Measurements from ENCODE around the gene SV2C. TPM values are rescaled to one million over a fixed set of nuclear protein-coding genes. Genes with fewer than 3 reads are reported as not detected.

Gene SV2C
- total RNA-seq, 1 donor from 2014 or later, result 0.48 TPM

- TF ChIP-seq CTCF (IDR thresholded peaks at IDR 0.05; ENCODE audit: unreplicated experiment), result no peak
- Mint-ChIP-seq H3K27ac (no peak overlapping the region), H3K9me3 (ENCODE audit: low read depth) (no peaks in the 10 kb centered on the region)
Observed at GRCh38 chr5:76046741-76047140, 36.4 kb upstream of the SV2C start.

GRCh38 chr5:76050134-76050533 lies 33.0 kb upstream of the SV2C start:
- Mint-ChIP-seq H3K9me3 (ENCODE audit: low read depth) (no peaks in the 10 kb centered on the region), H3K4me3 (ENCODE audit: low read depth) (no peak overlapping the region), H3K27me3 (peaks cover 13% of the 10 kb centered on the region), H3K27ac (no peak overlapping the region), H3K4me1 (ENCODE audit: low read depth) (no peaks in the 10 kb centered on the region), H3K36me3 (ENCODE audit: insufficient read depth) (no peaks in the 10 kb centered on the region)
- no peak for DNase-seq (ENCODE audit: low spot score, unreplicated experiment)
- TF ChIP-seq CTCF (IDR thresholded peaks at IDR 0.05; ENCODE audit: unreplicated experiment), result no peak

More at GRCh38 chr5:76046741-76047140, 36.4 kb upstream of the SV2C start:
- Mint-ChIP-seq H3K4me1 (ENCODE audit: low read depth) (no peaks in the 10 kb centered on the region), H3K27me3 (peaks cover 15% of the 10 kb centered on the region), H3K36me3 (ENCODE audit: insufficient read depth) (no peaks in the 10 kb centered on the region), H3K4me3 (ENCODE audit: low read depth) (no peak overlapping the region)
- DNase-seq (ENCODE audit: low spot score, unreplicated experiment), result no peak

- no peak overlapping the region for H3K27ac Mint-ChIP-seq
- H3K4me3 Mint-ChIP-seq (ENCODE audit: low read depth), result no peak overlapping the region
- no peak for TF ChIP-seq CTCF (IDR thresholded peaks at IDR 0.05; ENCODE audit: unreplicated experiment)
- H3K4me1 Mint-ChIP-seq (ENCODE audit: low read depth), result no peaks in the 10 kb centered on the region
- H3K27me3 Mint-ChIP-seq, result peaks cover 9% of the 10 kb centered on the region
- H3K36me3 Mint-ChIP-seq (ENCODE audit: insufficient read depth), result no peaks in the 10 kb centered on the region
- DNase-seq (ENCODE audit: low spot score, unreplicated experiment), result no peak
- H3K9me3 Mint-ChIP-seq (ENCODE audit: low read depth), result no peaks in the 10 kb centered on the region
Observed at GRCh38 chr5:76062502-76063041, 20.6 kb upstream of the SV2C start.

- no peak for DNase-seq (ENCODE audit: low spot score, unreplicated experiment)
- no peak overlapping the region for H3K27ac Mint-ChIP-seq
- no peaks in the 10 kb centered on the region for H3K4me1 Mint-ChIP-seq (ENCODE audit: low read depth)
- no peaks in the 10 kb centered on the region for H3K9me3 Mint-ChIP-seq (ENCODE audit: low read depth)
- no peak overlapping the region for H3K4me3 Mint-ChIP-seq (ENCODE audit: low read depth)
- no peak for TF ChIP-seq CTCF (IDR thresholded peaks at IDR 0.05; ENCODE audit: unreplicated experiment)
- no peaks in the 10 kb centered on the region for H3K36me3 Mint-ChIP-seq (ENCODE audit: insufficient read depth)
- H3K27me3 Mint-ChIP-seq, result peaks cover 6% of the 10 kb centered on the region
Observed at GRCh38 chr5:76065258-76065657, 17.9 kb upstream of the SV2C start.

- Mint-ChIP-seq H3K9me3 (ENCODE audit: low read depth) (no peaks in the 10 kb centered on the region), H3K36me3 (ENCODE audit: insufficient read depth) (no peaks in the 10 kb centered on the region), H3K4me3 (ENCODE audit: low read depth) (no peak overlapping the region), H3K4me1 (ENCODE audit: low read depth) (no peaks in the 10 kb centered on the region), H3K27ac (no peak overlapping the region), H3K27me3 (peaks cover 36% of the 10 kb centered on the region)
- DNase-seq (ENCODE audit: low spot score, unreplicated experiment), result no peak
- TF ChIP-seq CTCF (IDR thresholded peaks at IDR 0.05; ENCODE audit: unreplicated experiment), result no peak
Observed at GRCh38 chr5:76069061-76069735, 14.0 kb upstream of the SV2C start.

Measured in progenitor cell of endocrine pancreas (in vitro differentiated cells).